PC-3 (cell line): ENCODE measurements around the gene ZNF784. TPM values are rescaled to one million over a fixed set of nuclear protein-coding genes. Genes with fewer than 3 reads are reported as not detected.

Experiments used
- ATAC-seq: fragments of 200-7000 bp; cut with Tn5 transposase; 2 replicates; pipeline ENCODE4 v1.9.1; 2020; ENCODE audit warnings: mild to moderate bottlenecking, moderate library complexity
- BruUV-seq: library from RNA; stranded (reverse); fragments of 400-500 nt; replicated peaks from 2 replicates; lab custom pipeline; 2021; lab: Mats Ljungman, UMichigan
- CTCF ChIA-PET: fragments of 300-600 bp; sonication (Branson Sonifier 250); formaldehyde crosslinking; loops from one replicate; lab custom pipeline; 2022; ENCODE audit warnings: antibody characterized with exemption; lab: Charles Lee
- POLR2A ChIA-PET: fragments of 300-600 bp; sonication (Branson Sonifier 250); formaldehyde crosslinking; loops from one replicate; lab custom pipeline; 2022; ENCODE audit warnings: antibody characterized with exemption; ENCODE audit not compliant: unreplicated experiment; lab: Charles Lee
- DNase-seq: peaks from one replicate; pipeline ENCODE4 v3.0.0-alpha.2; 2015
- H2AFZ ChIP-seq: fragments of 300-600 bp; sonication (generic); 2 replicates; pipeline ENCODE4 v1.6.0; 2016; ENCODE audit warnings: antibody characterized with exemption, low read length
- H3F3A ChIP-seq: fragments of 300-600 bp; sonication (generic); one replicate; pipeline ENCODE4 v1.6.0; 2017; ENCODE audit warnings: antibody characterized with exemption, low read length, control low read depth, mild to moderate bottlenecking; ENCODE audit not compliant: unreplicated experiment
- H3K27ac ChIP-seq: fragments of 300-600 bp; sonication (generic); 2 replicates; pipeline ENCODE4 v1.5.1; 2016; ENCODE audit warnings: mild to moderate bottlenecking, low read length
- H3K27me3 ChIP-seq: fragments of 300-600 bp; sonication (generic); 2 replicates; pipeline ENCODE4 v1.6.1; 2016; ENCODE audit warnings: low read length, mixed read lengths
- H3K36me3 ChIP-seq: fragments of 300-600 bp; sonication (generic); 2 replicates; pipeline ENCODE4 v1.6.1; 2016; ENCODE audit warnings: low read depth, mixed run types, low read length, mixed read lengths
- H3K4me1 ChIP-seq: fragments of 300-600 bp; sonication (generic); 2 replicates; pipeline ENCODE4 v1.5.1; 2016; ENCODE audit warnings: low read length; ENCODE audit not compliant: insufficient read depth
- H3K4me2 ChIP-seq: fragments of 300-600 bp; sonication (generic); 2 replicates; pipeline ENCODE4 v1.6.0; 2016; ENCODE audit warnings: low read length
- H3K4me3 ChIP-seq: fragments of 300-600 bp; sonication (generic); 2 replicates; pipeline ENCODE4 v1.5.1; 2016; ENCODE audit warnings: mild to moderate bottlenecking, low read length, mixed read lengths
- H3K79me2 ChIP-seq: fragments of 300-600 bp; sonication (generic); 2 replicates; pipeline ENCODE4 v1.6.1; 2017; ENCODE audit warnings: low read length, mixed read lengths
- H3K9ac ChIP-seq: fragments of 300-600 bp; sonication (generic); 2 replicates; pipeline ENCODE4 v1.6.0; 2016; ENCODE audit warnings: mild to moderate bottlenecking, low read length
- H3K9me2 ChIP-seq: fragments of 300-600 bp; sonication (generic); replicated peaks from 2 replicates; pipeline ENCODE4 v1.6.1; 2016; ENCODE audit warnings: mixed run types, low read length, mixed read lengths
- H3K9me3 ChIP-seq: fragments of 300-600 bp; sonication (generic); 2 replicates; pipeline ENCODE4 v1.6.1; 2016; ENCODE audit warnings: low read length, mixed read lengths
- H4K20me1 ChIP-seq: fragments of 300-600 bp; sonication (generic); 2 replicates; pipeline ENCODE4 v1.6.1; 2016; ENCODE audit warnings: low read length, mixed read lengths
- CTCF ChIP-seq: fragments of 300-600 bp; sonication (generic); conservative IDR thresholded peaks from 2 replicates; pipeline ENCODE4 v1.5.1; 2017; ENCODE audit warnings: antibody characterized with exemption, low read depth, mild to moderate bottlenecking, low read length
- EZH2 ChIP-seq: fragments of 300-600 bp; sonication (generic); IDR thresholded peaks from one replicate; pipeline ENCODE4 v1.6.1; 2017; ENCODE audit warnings: antibody characterized with exemption, mild to moderate bottlenecking, low read length; ENCODE audit not compliant: unreplicated experiment
- EZH2phosphoT487 ChIP-seq: fragments of 300-600 bp; sonication (generic); IDR thresholded peaks from 2 replicates; pipeline ENCODE4 v1.6.1; 2018; ENCODE audit warnings: mild to moderate bottlenecking, antibody characterized with exemption, low read length, borderline replicate concordance
- intact Hi-C: fragments of 100-400 bp; cut with micrococcal nuclease; formaldehyde crosslinking; loops from 2 replicates; pipeline ENCODE4 v1.9.0; 2023
- total RNA-seq: library from RNA; depleted of rRNA; stranded (reverse); fragments of >200 nt; gene quantifications from 2 replicates; pipeline ENCODE4 v1.2.3, GENCODE V29; 2014

Gene ZNF784
- total RNA-seq, 1 experiment from 2014 or later: 9.0 TPM

GRCh38 chr19:55654868-55655647, 30.7 kb upstream of the ZNF784 start, which contains the start of gene U2AF2:
Gene U2AF2, plus strand, starts transcription at chr19:55655035. Its CDS starts 70 bp downstream, at chr19:55655105.
- H3K4me2 ChIP-seq: peak within 1 kb of the TSS; percentile 93
- H3K9me3 ChIP-seq: no peaks in the 10 kb centered on the region
- peaks cover 27% of the 10 kb centered on the region for H3K36me3 ChIP-seq
- ATAC-seq (peak; percentile 44), DNase-seq (peak; percentile 95)
- H3K4me1 ChIP-seq: peaks cover 12% of the 10 kb centered on the region
- H2AFZ ChIP-seq: peak within 1 kb of the TSS; percentile 78
- ChIA-PET CTCF (interaction anchor here (0.6 to 1.4 kb wide), 7 partner anchors 11 to 170 kb away, joined by 3 to 12 read pairs (median 3); partner anchors contain the start of gene NAT14), POLR2A (interaction anchor here (0.6 to 1.4 kb wide), 5 partner anchors 31 to 1487 kb away, joined by 3 to 7 read pairs (median 5); partner anchors contain the start of gene ZNF784)
- intact Hi-C loops: no loop called here
- peak within 1 kb of the TSS; percentile 95 for H3K27ac ChIP-seq
- no peaks in the 10 kb centered on the region for H3K27me3 ChIP-seq
- BruUV-seq: no TSS peak
- H3K4me3 ChIP-seq: peak within 1 kb of the TSS; percentile 88
- H3F3A ChIP-seq: no peaks in the 10 kb centered on the region
- TF ChIP-seq CTCF (no peak), EZH2 (no peak), EZH2phosphoT487 (no peak)
- no peaks in the 10 kb centered on the region for H3K9me2 ChIP-seq
- H4K20me1 ChIP-seq: peaks cover 44% of the 10 kb centered on the region
- H3K79me2 ChIP-seq: peaks cover 52% of the 10 kb centered on the region
- H3K9ac ChIP-seq: peak within 1 kb of the TSS; percentile 99

- Histone ChIP-seq H3K9ac (peak overlapping the region; percentile 99), H3K27me3 (no peaks in the 10 kb centered on the region), H3K4me3 (peak overlapping the region; percentile 78), H4K20me1 (peaks cover 37% of the 10 kb centered on the region), H3K4me2 (peak overlapping the region; percentile 85), H3F3A (no peaks in the 10 kb centered on the region), H3K27ac (peak overlapping the region; percentile 80), H3K9me3 (no peaks in the 10 kb centered on the region), H3K79me2 (peaks cover 45% of the 10 kb centered on the region), H3K36me3 (peaks cover 21% of the 10 kb centered on the region), H3K9me2 (no peaks in the 10 kb centered on the region), H3K4me1 (peaks cover 12% of the 10 kb centered on the region), H2AFZ (peak overlapping the region; percentile 78)
- DNase-seq: peak; percentile 100
- TF ChIP-seq CTCF (no peak), EZH2 (no peak), EZH2phosphoT487 (no peak)
- peak; percentile 79 for ATAC-seq
- ChIA-PET CTCF (interaction anchor here (0.5 to 1.4 kb wide), 9 partner anchors 10 to 374 kb away, joined by 3 to 12 read pairs (median 3); partner anchors contain the start of gene NAT14), POLR2A (interaction anchor here (0.6 to 1.4 kb wide), 8 partner anchors 30 to 1517 kb away, joined by 3 to 8 read pairs (median 6); partner anchors contain the start of gene ZNF784)
- intact Hi-C loops: no loop called here
- BruUV-seq: TSS peak; percentile 22
These were observed 30.0 kb upstream of the ZNF784 start for GRCh38 chr19:55654323-55654867.
